GM23248 (cell line): ENCODE measurements around the gene CHD9. TPM values are rescaled to one million over a fixed set of nuclear protein-coding genes. Genes with fewer than 3 reads are reported as not detected.

Experiments
- DNase-seq: peaks from one replicate; pipeline ENCODE4 v3.0.0-alpha.2; 2015
- H2AFZ ChIP-seq: fragments of 200-600 bp; sonication (generic); 2 replicates; pipeline ENCODE4 v1.6.1; 2016; ENCODE audit warnings: antibody characterized with exemption
- H3F3A ChIP-seq: fragments of 200-600 bp; sonication (generic); 2 replicates; pipeline ENCODE4 v1.6.1; 2016; ENCODE audit warnings: mild to moderate bottlenecking, antibody characterized with exemption, mixed run types; ENCODE audit not compliant: insufficient read depth
- H3K27ac ChIP-seq: fragments of 200-600 bp; sonication (generic); 2 replicates; pipeline ENCODE4 v1.5.1; 2016; ENCODE audit warnings: mild to moderate bottlenecking
- H3K27me3 ChIP-seq: fragments of 200-600 bp; sonication (generic); replicated peaks from 2 replicates; pipeline ENCODE4 v1.6.1; 2016; ENCODE audit warnings: mild to moderate bottlenecking; ENCODE audit not compliant: insufficient read depth
- H3K36me3 ChIP-seq: fragments of 200-600 bp; sonication (generic); 2 replicates; pipeline ENCODE4 v1.6.1; 2016; ENCODE audit warnings: low read depth, mild to moderate bottlenecking
- H3K4me1 ChIP-seq: fragments of 200-600 bp; sonication (generic); 2 replicates; pipeline ENCODE4 v1.6.1; 2016; ENCODE audit warnings: mild to moderate bottlenecking; ENCODE audit not compliant: insufficient read depth
- H3K4me2 ChIP-seq: fragments of 200-600 bp; sonication (generic); one replicate; pipeline ENCODE4 v1.6.1; 2016; ENCODE audit warnings: mild to moderate bottlenecking; ENCODE audit not compliant: unreplicated experiment
- H3K4me3 ChIP-seq: fragments of 200-600 bp; sonication (generic); 2 replicates; pipeline ENCODE4 v1.5.1; 2016; ENCODE audit warnings: mild to moderate bottlenecking
- H3K79me2 ChIP-seq: fragments of 200-600 bp; sonication (generic); 2 replicates; pipeline ENCODE4 v1.6.1; 2016; ENCODE audit warnings: mild to moderate bottlenecking; ENCODE audit not compliant: insufficient read depth
- H3K9ac ChIP-seq: fragments of 200-600 bp; sonication (generic); 2 replicates; pipeline ENCODE4 v1.6.1; 2016; ENCODE audit warnings: mild to moderate bottlenecking
- H3K9me2 ChIP-seq: fragments of 200-600 bp; sonication (generic); 2 replicates; pipeline ENCODE4 v1.6.1; 2016; ENCODE audit warnings: mixed run types, mild to moderate bottlenecking, moderate library complexity; ENCODE audit not compliant: insufficient read depth
- H3K9me3 ChIP-seq: fragments of 200-600 bp; sonication (generic); one replicate; pipeline ENCODE4 v1.6.1; 2017; ENCODE audit warnings: low read depth
- H4K20me1 ChIP-seq: fragments of 200-600 bp; sonication (generic); 2 replicates; pipeline ENCODE4 v1.6.0; 2016; ENCODE audit not compliant: insufficient read depth
- EZH2 ChIP-seq: fragments of 200-600 bp; sonication (generic); IDR thresholded peaks from 2 replicates; pipeline ENCODE4 v1.6.1; 2018; ENCODE audit warnings: antibody characterized with exemption, mild to moderate bottlenecking; ENCODE audit not compliant: insufficient read depth, poor library complexity, severe bottlenecking
- EZH2phosphoT487 ChIP-seq: fragments of 200-600 bp; sonication (generic); IDR thresholded peaks from 2 replicates; pipeline ENCODE4 v1.6.1; 2018; ENCODE audit warnings: antibody characterized with exemption, moderate library complexity, mild to moderate bottlenecking, low read depth; ENCODE audit not compliant: insufficient read depth
- WGBS, 2 experiments: methylation state at CpG; one replicate each; pipeline ENCODE4 v1.1.6; 2015 to 2017; ENCODE audit warnings: low lambda C conversion rate in 2 of 2, low coverage in 1 of 2; ENCODE audit errors: missing lambda C conversion rate in 2 of 2; 5-methylcytosine and 5-hydroxymethylcytosine counted together
- in situ Hi-C: fragments of 300-500 bp; cut with MboI; formaldehyde crosslinking; loops from 2 replicates; pipeline ENCODE4 v1.15.0; 2020
- polyA plus RNA-seq: library from polyadenylated mRNA; unstranded; fragments of >200 nt; fragmentation: Nextera tagmentation; extraction: Ambion mirVana; gene quantifications from 2 replicates; pipeline ENCODE4 v1.2.1, GENCODE V29; 2016
- total RNA-seq: library from RNA; depleted of rRNA; stranded (reverse); fragments of >200 nt; shearing (Covaris generic); gene quantifications from 2 replicates; pipeline ENCODE4 v1.2.3, GENCODE V29; 2014

CHD9 gene
- total and polyA plus RNA-seq, 2 experiments from 2014 or later: 20.5 to 47.4 TPM

DNA sequence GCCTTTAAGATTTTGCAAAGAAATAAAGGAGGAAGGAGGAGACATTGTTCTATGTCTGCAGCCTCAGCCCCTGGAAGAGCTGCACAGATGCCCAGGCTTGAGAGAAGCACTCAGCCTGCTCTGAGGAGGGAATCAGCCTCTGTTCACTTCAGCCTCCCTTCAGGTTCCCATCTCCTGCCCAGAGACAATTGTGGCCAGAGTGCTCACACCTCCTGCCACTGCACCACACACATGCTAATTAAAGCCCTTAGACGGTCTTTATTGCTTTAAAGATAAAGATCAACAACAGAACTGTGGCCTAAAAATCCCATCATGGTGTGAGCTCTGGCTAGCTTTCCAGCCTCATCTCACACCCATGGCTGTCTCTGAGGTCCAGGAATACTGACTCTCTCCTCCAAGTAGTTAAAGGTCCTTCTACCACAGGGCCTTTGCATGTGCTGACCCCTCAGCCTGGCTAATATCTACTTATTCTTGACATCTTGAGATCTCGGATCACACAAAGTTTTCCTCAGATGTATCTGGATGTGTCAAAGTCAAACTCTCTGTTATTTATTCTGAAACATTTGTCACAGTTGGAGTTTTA is 35.9 kb upstream of the CHD9 start:
- Histone ChIP-seq H3K9me3 (no peaks in the 10 kb centered on the region), H3K36me3 (no peaks in the 10 kb centered on the region), H3K4me3 (no peak overlapping the region), H4K20me1 (no peaks in the 10 kb centered on the region), H3F3A (no peaks in the 10 kb centered on the region), H3K4me2 (no peak overlapping the region), H3K9ac (no peak overlapping the region), H3K4me1 (no peaks in the 10 kb centered on the region), H3K27me3 (no peaks in the 10 kb centered on the region), H2AFZ (no peak overlapping the region), H3K9me2 (no peaks in the 10 kb centered on the region), H3K79me2 (no peaks in the 10 kb centered on the region), H3K27ac (no peak overlapping the region)
- DNase-seq: no peak
- no peak for TF ChIP-seq EZH2
- TF ChIP-seq EZH2phosphoT487: no peak
- WGBS, 2 experiments: 85 to 88% methylated on average over 2 of the region's 2 CpGs
- in situ Hi-C loops: loop anchor here (10.0 kb wide), 1 partner anchor 834 kb away; no protein-coding TSS in a partner anchor

DNA sequence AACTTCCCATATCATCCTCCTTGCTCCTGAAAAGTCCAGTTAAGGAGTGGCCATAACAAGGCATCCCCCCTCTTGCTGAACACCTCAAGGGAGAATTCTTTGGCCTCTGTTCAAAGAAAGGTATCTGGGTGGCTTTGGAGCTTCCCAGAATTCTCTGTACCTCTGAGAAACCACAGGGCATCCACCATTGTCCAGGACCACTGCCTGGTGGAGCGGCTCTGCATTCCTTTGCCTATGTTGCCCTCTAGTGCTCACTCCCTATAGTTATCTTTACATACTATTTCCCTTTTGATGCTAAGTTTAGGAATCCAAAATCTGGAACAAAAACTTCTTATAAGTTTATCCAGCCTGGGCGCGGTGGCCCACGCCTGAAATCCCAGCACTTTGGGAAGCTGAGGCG is 32.4 kb upstream of the CHD9 start:
- Histone ChIP-seq H3K9ac (no peak overlapping the region), H3K27ac (no peak overlapping the region), H3K9me3 (no peaks in the 10 kb centered on the region), H3K79me2 (no peaks in the 10 kb centered on the region), H3K4me1 (no peaks in the 10 kb centered on the region), H4K20me1 (no peaks in the 10 kb centered on the region), H3K27me3 (no peaks in the 10 kb centered on the region), H2AFZ (peak overlapping the region; percentile 29; the same call in 1 of the 2 replicates), H3F3A (no peaks in the 10 kb centered on the region), H3K9me2 (no peaks in the 10 kb centered on the region), H3K4me3 (no peak overlapping the region), H3K4me2 (no peak overlapping the region), H3K36me3 (no peaks in the 10 kb centered on the region)
- in situ Hi-C loops: no loop called here
- no peak for TF ChIP-seq EZH2phosphoT487
- no peak for TF ChIP-seq EZH2
- WGBS, 2 experiments: 0 to 2% methylated on average over 5 of the region's 5 CpGs
- peak; percentile 74 for DNase-seq

DNA sequence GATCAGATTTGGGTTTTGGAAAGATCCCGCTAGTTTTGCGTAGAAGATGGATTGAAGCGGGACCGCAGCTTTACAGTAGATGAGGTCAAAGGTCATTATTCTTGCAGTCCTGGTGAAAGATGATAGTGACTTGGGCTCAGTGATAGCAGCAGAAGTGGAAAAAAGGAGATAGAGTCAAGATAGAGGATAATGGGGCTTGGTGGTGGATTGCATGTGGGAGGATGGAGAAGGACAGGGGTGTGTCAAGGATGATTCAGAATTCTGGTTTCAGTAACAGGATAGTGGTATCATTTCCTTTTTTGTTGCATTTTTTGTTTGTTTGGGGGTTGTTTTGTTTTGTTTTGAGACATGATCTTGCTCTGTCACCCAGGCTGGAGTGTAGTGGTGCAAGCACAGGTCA is 30.7 kb upstream of the CHD9 start:
- Histone ChIP-seq H3K27me3 (no peaks in the 10 kb centered on the region), H3K4me1 (no peaks in the 10 kb centered on the region), H3K4me3 (no peak overlapping the region), H3F3A (no peaks in the 10 kb centered on the region), H3K9ac (no peak overlapping the region), H4K20me1 (no peaks in the 10 kb centered on the region), H2AFZ (no peak overlapping the region), H3K36me3 (no peaks in the 10 kb centered on the region), H3K27ac (no peak overlapping the region), H3K9me3 (no peaks in the 10 kb centered on the region), H3K79me2 (no peaks in the 10 kb centered on the region), H3K4me2 (no peak overlapping the region), H3K9me2 (no peaks in the 10 kb centered on the region)
- DNase-seq: peak; percentile 20
- 99% methylated on average over 4 of the region's 4 CpGs for WGBS, 2 experiments
- in situ Hi-C loops: no loop called here
- no peak for TF ChIP-seq EZH2
- no peak for TF ChIP-seq EZH2phosphoT487

DNA sequence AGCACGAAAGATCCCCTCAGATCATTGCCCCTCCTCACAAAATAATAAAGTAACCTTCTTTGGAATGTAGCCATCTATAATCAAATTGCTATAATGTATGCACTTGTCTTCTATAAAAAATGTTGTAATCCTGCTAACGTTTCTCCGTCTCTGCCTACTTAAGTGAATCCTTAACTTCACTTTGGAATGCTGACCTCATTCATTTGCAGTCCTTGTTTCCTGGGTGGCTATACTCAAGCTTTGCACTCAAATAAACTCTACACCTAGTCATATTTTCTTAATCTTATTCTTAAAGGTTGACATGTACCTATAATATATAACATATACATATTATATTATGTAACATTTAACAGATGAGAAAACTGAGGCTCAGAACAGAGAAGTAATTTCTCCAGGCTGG is 24.8 kb upstream of the CHD9 start:
- H3K9ac ChIP-seq: no peak overlapping the region
- in situ Hi-C loops: no loop called here
- no peak overlapping the region for H2AFZ ChIP-seq
- no peaks in the 10 kb centered on the region for H3K79me2 ChIP-seq
- H3K4me1 ChIP-seq: no peaks in the 10 kb centered on the region
- H3K4me3 ChIP-seq: no peak overlapping the region
- H3K27me3 ChIP-seq: no peaks in the 10 kb centered on the region
- H3K36me3 ChIP-seq: no peaks in the 10 kb centered on the region
- DNase-seq: no peak
- no peaks in the 10 kb centered on the region for H4K20me1 ChIP-seq
- no peaks in the 10 kb centered on the region for H3K9me3 ChIP-seq
- H3K27ac ChIP-seq: no peak overlapping the region
- H3K9me2 ChIP-seq: no peaks in the 10 kb centered on the region
- TF ChIP-seq EZH2: no peak
- TF ChIP-seq EZH2phosphoT487: no peak
- H3K4me2 ChIP-seq: no peak overlapping the region
- H3F3A ChIP-seq: no peaks in the 10 kb centered on the region
- 74 to 76% methylated on average over 3 of the region's 3 CpGs for WGBS, 2 experiments
